Right cardiac atrium (tissue), 5 donors: Measurements from ENCODE around the gene CLCN6. TPM values are rescaled to one million over a fixed set of nuclear protein-coding genes. Genes with fewer than 3 reads are reported as not detected.

Source experiments
- ATAC-seq, 2 donors: fragments of 200-7000 bp; cut with Tn5 transposase; one replicate each; pipeline versions ENCODE4 v1.8.0 to v1.9.1; 2020; ENCODE audit warnings: moderate library complexity in 2 of 2, mild to moderate bottlenecking in 1 of 2
- DNase-seq, 3 donors: peaks; one replicate each; pipeline ENCODE4 v3.0.0-alpha.2; 2020
- H3K27ac ChIP-seq: one replicate; pipeline ENCODE4 v1.5.1; 2013; ENCODE audit warnings: mild to moderate bottlenecking, low read length, control low read depth, moderate library complexity
- H3K27me3 ChIP-seq: one replicate; pipeline ENCODE4 v1.6.1; 2013; ENCODE audit not compliant: control insufficient read depth, insufficient read depth
- H3K4me1 ChIP-seq: one replicate; pipeline ENCODE4 v1.6.1; 2013; ENCODE audit warnings: low read length; ENCODE audit not compliant: control insufficient read depth, insufficient read depth
- H3K4me3 ChIP-seq: one replicate; pipeline ENCODE4 v1.5.1; 2013; ENCODE audit warnings: low read length, control low read depth
- H3K9me3 ChIP-seq: one replicate; pipeline ENCODE4 v1.6.1; 2013; ENCODE audit warnings: low read length; ENCODE audit not compliant: control insufficient read depth
- WGBS: extraction: QIAGEN DNeasy Blood & Tissue Kit; methylation state at CpG from one replicate; pipeline ENCODE4 v1.1.7; 2013; 5-methylcytosine and 5-hydroxymethylcytosine counted together
- intact Hi-C, 4 donors: fragments of 100-400 bp; cut with DNase I; formaldehyde crosslinking; loops; one replicate each; pipeline versions ENCODE4 v1.11.0 to v1.14.0; 2022 to 2023
- polyA plus RNA-seq: library from polyadenylated mRNA; stranded (reverse); fragments of 200-250 nt; gene quantifications from one replicate; pipeline ENCODE4 v1.2.3, GENCODE V29; 2013
- total RNA-seq, 4 donors: library from RNA; stranded (reverse); fragmentation: NEBNext Ultra II Directional; extraction: Animal tissue kit (Norgen Biotek cat#: 25700); gene quantifications; one replicate each; pipeline ENCODE4 v1.2.1, GENCODE V29; 2021
- donor health status: healthy with polysubstance abuse.
- donor health status: DM: no; HTN: yes; CAD: no.
- donor health status: DM: no; HTN: no; CAD: no.
- donor health status: DM: no; HTN: yes; CAD: no; lungs with severe emphysema.
- donor health status: DM: yes; HTN: yes; CAD: no.

The CLCN6 gene
- total and polyA plus RNA-seq, 5 donors = 16.2 to 54.9 (median 34.0) TPM

GRCh38 chr1:11804666-11805421 is 1.1 kb upstream of the CLCN6 start:
- Histone ChIP-seq H3K4me1 (peaks cover 7% of the 10 kb centered on the region), H3K27me3 (no peaks in the 10 kb centered on the region), H3K4me3 (peak overlapping the region; percentile 80), H3K9me3 (no peaks in the 10 kb centered on the region), H3K27ac (peak overlapping the region; percentile 94)
- DNase-seq (peak; percentile 71 to 83 (median 82)), ATAC-seq (peak; percentile 1 to 3)
- WGBS = 2% methylated on average over 17 of the region's 17 CpGs
- intact Hi-C loops = loop anchor here in 1 of 4 donors (2.0 kb wide), 1 partner anchor 70 kb away; no protein-coding TSS in a partner anchor

GRCh38 chr1:11806307-11806936 is 431 bp downstream of the CLCN6 start:
- peak; percentile 23 to 36 for ATAC-seq
- no peaks in the 10 kb centered on the region for H3K9me3 ChIP-seq
- H3K27ac ChIP-seq = peak overlapping the region; percentile 69
- peak overlapping the region; percentile 62 for H3K4me3 ChIP-seq
- intact Hi-C loops = no loop called here
- no peak for DNase-seq
- no peaks in the 10 kb centered on the region for H3K27me3 ChIP-seq
- H3K4me1 ChIP-seq = peaks cover 4% of the 10 kb centered on the region
- WGBS = under 1% methylated on average over 20 of the region's 20 CpGs

- WGBS = 38% methylated on average over 2 of the region's 2 CpGs
- DNase-seq (no peak), ATAC-seq (no peak)
- H3K27ac ChIP-seq = peak overlapping the region; percentile 69
- intact Hi-C loops = no loop called here
- H3K9me3 ChIP-seq = no peaks in the 10 kb centered on the region
- peak overlapping the region; percentile 62 for H3K4me3 ChIP-seq
- peaks cover 2% of the 10 kb centered on the region for H3K4me1 ChIP-seq
- no peaks in the 10 kb centered on the region for H3K27me3 ChIP-seq
Measured at GRCh38 chr1:11807133-11807532, 1.1 kb downstream of the CLCN6 start.

GRCh38 chr1:11813021-11813420 is 7.0 kb downstream of the CLCN6 start:
- 86% methylated on average over 5 of the region's 5 CpGs for WGBS
- Histone ChIP-seq H3K4me1 (no peaks in the 10 kb centered on the region), H3K9me3 (no peaks in the 10 kb centered on the region), H3K4me3 (no peak overlapping the region), H3K27me3 (no peaks in the 10 kb centered on the region), H3K27ac (no peak overlapping the region)
- ATAC-seq (no peak), DNase-seq (no peak)
- intact Hi-C loops = no loop called here

GRCh38 chr1:11817192-11817591 is 11.2 kb downstream of the CLCN6 start:
- WGBS = 84% methylated on average over 12 of the region's 12 CpGs
- ATAC-seq (no peak), DNase-seq (no peak)
- Histone ChIP-seq H3K9me3 (no peaks in the 10 kb centered on the region), H3K4me1 (no peaks in the 10 kb centered on the region), H3K4me3 (no peak overlapping the region), H3K27ac (no peak overlapping the region), H3K27me3 (no peaks in the 10 kb centered on the region)
- intact Hi-C loops = no loop called here

- H3K4me1 ChIP-seq = no peaks in the 10 kb centered on the region
- no peak overlapping the region for H3K4me3 ChIP-seq
- ATAC-seq (no peak), DNase-seq (no peak)
- no peak overlapping the region for H3K27ac ChIP-seq
- intact Hi-C loops = no loop called here
- WGBS = 80% methylated on average over 3 of the region's 3 CpGs
- H3K9me3 ChIP-seq = no peaks in the 10 kb centered on the region
- no peaks in the 10 kb centered on the region for H3K27me3 ChIP-seq
Measured at GRCh38 chr1:11822091-11822490, 16.1 kb downstream of the CLCN6 start.

GRCh38 chr1:11823366-11824137 is 17.6 kb downstream of the CLCN6 start:
- no peak for DNase-seq
- no peaks in the 10 kb centered on the region for H3K9me3 ChIP-seq
- no peak overlapping the region for H3K27ac ChIP-seq
- intact Hi-C loops = no loop called here
- H3K27me3 ChIP-seq = no peaks in the 10 kb centered on the region
- H3K4me3 ChIP-seq = no peak overlapping the region
- 87% methylated on average over 17 of the region's 17 CpGs for WGBS
- ATAC-seq = no peak
- H3K4me1 ChIP-seq = no peaks in the 10 kb centered on the region

- Histone ChIP-seq H3K4me3 (no peak overlapping the region), H3K27ac (no peak overlapping the region), H3K9me3 (no peaks in the 10 kb centered on the region), H3K27me3 (no peaks in the 10 kb centered on the region), H3K4me1 (no peaks in the 10 kb centered on the region)
- DNase-seq (no peak), ATAC-seq (no peak)
- intact Hi-C loops = no loop called here
- 87% methylated on average over 7 of the region's 7 CpGs for WGBS
Measured at GRCh38 chr1:11825131-11825530, 19.1 kb downstream of the CLCN6 start.

- ATAC-seq (no peak), DNase-seq (no peak)
- Histone ChIP-seq H3K27me3 (no peaks in the 10 kb centered on the region), H3K9me3 (no peaks in the 10 kb centered on the region), H3K4me3 (no peak overlapping the region), H3K27ac (no peak overlapping the region), H3K4me1 (no peaks in the 10 kb centered on the region)
- 95% methylated on average over 9 of the region's 9 CpGs for WGBS
- intact Hi-C loops = no loop called here
Measured at GRCh38 chr1:11826946-11827345, 21.0 kb downstream of the CLCN6 start.

GRCh38 chr1:11828511-11828910 is 22.5 kb downstream of the CLCN6 start:
- no peak for DNase-seq
- no peaks in the 10 kb centered on the region for H3K4me1 ChIP-seq
- H3K27ac ChIP-seq = no peak overlapping the region
- WGBS = 91% methylated on average over 19 of the region's 19 CpGs
- H3K4me3 ChIP-seq = no peak overlapping the region
- intact Hi-C loops = no loop called here
- H3K27me3 ChIP-seq = no peaks in the 10 kb centered on the region
- H3K9me3 ChIP-seq = no peaks in the 10 kb centered on the region
- ATAC-seq = no peak
